GM12865 (cell line): Measurements from ENCODE around the gene GULP1.

Experiments
- DNase-seq: peaks from one replicate; pipeline ENCODE4 v3.0.0; 2010; ENCODE audit warnings: low read depth
- H3K4me3 ChIP-seq: 2 replicates; pipeline ENCODE4 v1.5.1; 2011; ENCODE audit warnings: mild to moderate bottlenecking, low read depth, low read length, control low read depth
- TF ChIP-seq, protein P1 (sequence below): IDR thresholded peaks from 2 replicates; pipeline ENCODE4 v1.5.1; 2011; ENCODE audit warnings: low read length, control low read depth, low read depth, inconsistent platforms; ENCODE audit not compliant: insufficient read depth; ENCODE audit errors: missing control alignments

Gene GULP1

DNA sequence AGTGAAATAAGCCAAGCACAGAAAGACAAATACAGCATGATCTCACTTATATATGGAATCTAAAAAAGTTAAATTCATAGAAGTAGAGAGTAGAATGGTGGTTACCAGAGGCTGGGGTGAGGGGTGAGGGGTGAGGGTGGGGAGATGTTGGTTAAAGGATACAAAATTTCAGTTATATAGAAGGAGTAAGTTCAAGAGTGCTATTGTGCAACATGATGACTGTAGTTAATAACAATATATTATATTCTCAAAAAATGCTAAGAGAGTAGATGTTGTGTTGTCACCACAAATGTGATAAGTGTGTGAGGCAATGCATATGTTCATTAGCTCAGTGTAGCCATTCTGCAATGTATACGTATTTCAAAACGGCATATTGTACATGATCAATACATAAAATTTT lies 26.4 kb upstream of the GULP1 start:
- TF ChIP-seq, protein P1, sequence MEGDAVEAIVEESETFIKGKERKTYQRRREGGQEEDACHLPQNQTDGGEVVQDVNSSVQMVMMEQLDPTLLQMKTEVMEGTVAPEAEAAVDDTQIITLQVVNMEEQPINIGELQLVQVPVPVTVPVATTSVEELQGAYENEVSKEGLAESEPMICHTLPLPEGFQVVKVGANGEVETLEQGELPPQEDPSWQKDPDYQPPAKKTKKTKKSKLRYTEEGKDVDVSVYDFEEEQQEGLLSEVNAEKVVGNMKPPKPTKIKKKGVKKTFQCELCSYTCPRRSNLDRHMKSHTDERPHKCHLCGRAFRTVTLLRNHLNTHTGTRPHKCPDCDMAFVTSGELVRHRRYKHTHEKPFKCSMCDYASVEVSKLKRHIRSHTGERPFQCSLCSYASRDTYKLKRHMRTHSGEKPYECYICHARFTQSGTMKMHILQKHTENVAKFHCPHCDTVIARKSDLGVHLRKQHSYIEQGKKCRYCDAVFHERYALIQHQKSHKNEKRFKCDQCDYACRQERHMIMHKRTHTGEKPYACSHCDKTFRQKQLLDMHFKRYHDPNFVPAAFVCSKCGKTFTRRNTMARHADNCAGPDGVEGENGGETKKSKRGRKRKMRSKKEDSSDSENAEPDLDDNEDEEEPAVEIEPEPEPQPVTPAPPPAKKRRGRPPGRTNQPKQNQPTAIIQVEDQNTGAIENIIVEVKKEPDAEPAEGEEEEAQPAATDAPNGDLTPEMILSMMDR: no peak
- H3K4me3 ChIP-seq: no peak overlapping the region
- DNase-seq: no peak

DNA sequence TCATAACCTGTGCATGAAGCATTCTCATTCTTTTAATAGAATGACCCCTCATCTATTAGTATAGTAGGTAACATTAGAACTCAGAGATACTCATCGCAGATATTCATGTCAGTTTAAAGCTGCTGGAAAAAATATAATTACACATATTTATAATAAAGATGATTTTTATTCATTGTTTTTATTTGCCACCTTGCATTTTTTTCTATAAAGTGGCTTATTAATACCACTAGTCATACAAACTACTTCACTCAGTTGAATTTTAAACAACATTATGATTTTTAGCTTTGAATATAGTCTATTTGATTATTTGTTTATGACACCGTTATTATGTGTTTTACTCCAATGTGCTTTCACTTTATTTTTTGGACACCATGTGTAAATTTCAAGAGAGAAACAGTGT lies 23.9 kb upstream of the GULP1 start:
- TF ChIP-seq, protein P1: no peak
- no peak overlapping the region for H3K4me3 ChIP-seq
- DNase-seq: no peak

DNA sequence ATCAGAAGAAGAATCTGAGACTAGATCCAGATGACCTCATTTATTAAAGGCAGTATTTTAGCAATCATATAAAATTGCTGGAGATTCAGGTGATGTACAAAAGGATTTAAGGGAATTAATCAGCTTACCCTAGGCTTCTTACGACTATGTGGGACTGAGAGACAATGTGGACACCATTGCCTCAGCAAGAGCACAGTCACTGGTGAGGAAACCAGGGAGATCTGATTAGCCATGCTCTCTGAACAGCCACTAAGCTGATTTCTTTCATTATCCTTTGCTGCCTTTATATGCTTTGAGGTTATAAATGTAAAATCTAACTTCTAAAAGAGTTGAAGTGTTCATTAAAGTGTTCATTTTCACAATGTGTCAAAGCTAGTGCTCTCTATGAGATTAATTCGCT lies 22.7 kb upstream of the GULP1 start:
- DNase-seq: no peak
- no peak overlapping the region for H3K4me3 ChIP-seq
- TF ChIP-seq, protein P1: no peak

DNA sequence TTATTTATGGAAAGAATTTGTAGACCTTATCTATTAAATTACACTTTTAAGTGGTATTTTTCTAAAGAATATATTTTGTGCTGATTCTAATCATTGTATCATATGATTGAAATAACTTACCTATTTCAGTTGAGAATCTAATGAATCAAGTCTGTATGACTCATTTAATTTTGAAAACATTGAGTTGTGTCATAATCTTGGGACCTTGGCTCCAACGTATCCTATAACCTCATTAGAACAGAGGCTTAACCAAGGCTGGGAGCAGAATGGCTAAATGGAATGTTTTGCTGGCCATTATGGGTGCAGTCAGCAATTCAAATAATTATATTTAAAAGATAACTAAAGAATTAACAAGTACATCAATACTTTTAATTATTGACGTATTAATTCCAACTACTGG lies 19.6 kb upstream of the GULP1 start:
- no peak for DNase-seq
- TF ChIP-seq, protein P1: no peak
- no peak overlapping the region for H3K4me3 ChIP-seq

DNA sequence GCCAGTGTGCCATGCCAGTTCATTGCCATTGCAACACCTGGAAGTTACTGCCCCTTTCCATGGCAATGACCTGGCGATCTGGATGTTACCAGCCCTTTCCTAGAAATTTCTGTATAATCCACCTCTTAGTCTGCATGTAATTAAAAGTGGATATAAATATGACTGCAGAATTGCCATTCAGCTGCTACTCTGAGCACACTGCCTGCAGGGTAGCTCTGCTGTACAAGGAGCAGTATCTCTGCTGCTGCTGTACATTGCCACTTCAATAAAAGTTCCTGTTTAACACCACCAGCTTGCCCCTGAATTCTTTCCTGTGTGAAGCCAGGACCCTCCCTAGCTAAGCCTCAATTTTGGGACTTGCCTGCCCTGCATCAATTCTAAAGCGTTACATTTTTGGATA lies 17.4 kb upstream of the GULP1 start:
- DNase-seq: no peak
- TF ChIP-seq, protein P1: no peak
- no peak overlapping the region for H3K4me3 ChIP-seq

DNA sequence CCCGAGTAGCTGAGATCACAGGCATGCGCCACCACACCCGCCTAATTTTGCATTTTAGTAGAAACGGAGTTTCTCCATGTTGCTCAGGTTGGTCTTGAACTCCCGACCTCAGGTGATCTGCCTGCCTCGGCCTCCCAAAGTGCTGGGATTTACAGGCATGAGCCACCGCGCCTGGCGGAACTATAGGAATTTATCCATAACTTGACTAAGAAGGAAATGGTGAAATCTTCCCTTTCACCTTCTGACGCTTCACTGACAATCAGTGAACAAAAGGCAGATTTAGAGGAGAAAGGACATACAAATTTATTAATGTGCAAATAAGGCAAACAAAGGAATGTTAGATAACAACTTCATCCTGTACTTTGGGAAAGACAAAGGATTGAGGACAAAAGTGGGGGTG lies 15.4 kb upstream of the GULP1 start:
- TF ChIP-seq, protein P1: no peak
- no peak overlapping the region for H3K4me3 ChIP-seq
- DNase-seq: no peak

DNA sequence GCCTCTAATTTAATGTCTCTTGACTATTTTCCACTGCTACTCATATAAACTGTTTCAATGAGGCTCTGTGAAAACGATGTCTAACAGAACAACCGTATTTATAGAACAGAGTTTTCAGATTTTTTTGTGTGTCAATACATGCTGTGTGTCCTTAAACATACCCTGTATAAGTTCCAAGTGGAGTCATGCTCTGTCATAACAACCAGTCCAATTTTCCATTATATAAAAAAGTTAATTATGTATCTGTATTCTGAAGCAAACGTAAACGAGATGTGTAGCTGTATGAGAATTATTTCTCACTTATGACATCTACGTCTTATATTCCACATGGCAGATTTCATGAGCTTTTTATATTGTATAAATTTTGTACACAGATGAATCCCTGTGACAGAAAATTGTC lies 13.9 kb upstream of the GULP1 start:
- TF ChIP-seq, protein P1: no peak
- H3K4me3 ChIP-seq: no peak overlapping the region
- no peak for DNase-seq
